Uterus (tissue), 2 donors: ENCODE results near the gene OXTR.

Experiments used
- CTCF ChIP-seq, 4 experiments: fragments of 200-600 bp in 2 of 4; fragments of 450-650 bp in 2 of 4; sonication (generic) in 2 of 4; IDR thresholded peaks; one replicate each; pipeline ENCODE4 v1.5.1; 2016 to 2019; ENCODE audit warnings: antibody characterized with exemption in 4 of 4, mild to moderate bottlenecking in 2 of 4, moderate library complexity in 1 of 4
- POLR2A ChIP-seq, 2 donors: fragments of 450-650 bp; IDR thresholded peaks; one replicate each; pipeline ENCODE4 v1.6.1; 2016; ENCODE audit warnings: antibody characterized with exemption in 2 of 2, mild to moderate bottlenecking in 1 of 2, moderate library complexity in 1 of 2

- TF ChIP-seq CTCF (IDR thresholded peaks at IDR 0.05) = no peak
- no peak for TF ChIP-seq POLR2A (IDR thresholded peaks at IDR 0.05)
Measured at GRCh38 chr3:8810561-8810960, 41.1 kb upstream of the OXTR start.
